Measurements from ENCODE around the gene RAMP1. TPM values are rescaled to one million over a fixed set of nuclear protein-coding genes. Genes with fewer than 3 reads are reported as not detected.

The RAMP1 gene
- total RNA-seq, 1 donor from 2014 or later = 9.1 TPM

DNA sequence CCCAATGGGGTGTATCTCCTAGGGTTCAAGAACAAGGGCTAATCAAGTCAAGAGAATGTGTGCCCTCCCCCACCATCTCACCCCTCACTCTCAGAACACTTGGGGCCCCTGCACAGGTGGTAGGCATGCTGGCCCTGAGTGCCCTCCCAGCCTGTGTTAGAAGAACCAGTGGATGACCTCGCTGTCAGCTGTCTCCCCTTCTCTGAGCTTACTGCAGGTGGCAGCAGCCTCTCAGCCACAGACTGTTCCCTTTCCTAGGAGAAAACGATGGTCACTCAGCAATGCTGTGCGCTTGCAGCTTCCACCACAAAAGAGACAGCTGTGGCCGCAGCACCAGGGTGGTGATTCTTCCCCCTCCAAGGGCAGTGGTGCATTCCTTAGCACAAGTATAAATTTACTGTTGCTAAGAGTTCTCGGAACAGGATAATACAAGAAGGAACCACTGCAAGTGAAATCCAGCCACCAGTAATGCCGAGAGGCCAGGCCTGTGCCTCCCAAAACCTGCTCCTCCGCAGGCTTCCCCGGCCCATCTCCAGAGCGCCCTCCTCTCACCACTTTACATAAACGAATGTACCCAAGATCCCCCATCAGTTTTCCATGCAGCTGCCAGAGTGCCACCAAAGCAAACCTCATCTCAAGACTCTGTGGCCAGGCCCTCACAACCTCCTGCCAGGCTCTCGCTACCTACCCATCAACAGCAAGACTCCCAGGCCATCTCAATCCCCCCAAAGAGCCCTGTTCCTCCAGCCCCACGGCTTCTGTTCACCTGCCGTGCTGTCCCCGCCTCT lies 935 bp upstream of the RAMP1 start:
- peaks cover 11% of the 10 kb centered on the region for H3K4me1 Mint-ChIP-seq (ENCODE audit: low read depth, unreplicated experiment)
- peak overlapping the region; percentile 81 for H3K4me3 Mint-ChIP-seq (ENCODE audit: unreplicated experiment)
- FAIRE-seq = peak; percentile 98
- peaks cover 8% of the 10 kb centered on the region for H3K4me1 ChIP-seq (ENCODE audit: insufficient read depth, low read length)
- no peak overlapping the region for H3K4me3 ChIP-seq (ENCODE audit: insufficient read depth, low read depth, low read length)
- H4K20me1 ChIP-seq (ENCODE audit: insufficient read depth, low read length) = no peaks in the 10 kb centered on the region
- H3K27me3 ChIP-seq (ENCODE audit: insufficient read depth, low read length) = peaks cover 4% of the 10 kb centered on the region
- H3K4me2 ChIP-seq (ENCODE audit: low read length) = peak overlapping the region; percentile 87
- peak overlapping the region; percentile 49 for H2AFZ ChIP-seq (ENCODE audit: low read depth, low read length)
- no peaks in the 10 kb centered on the region for H3K36me3 Mint-ChIP-seq (ENCODE audit: low read depth, unreplicated experiment)
- no peaks in the 10 kb centered on the region for H3K79me2 ChIP-seq (ENCODE audit: insufficient read depth, low read length)
- H3K27me3 Mint-ChIP-seq (ENCODE audit: low read depth, unreplicated experiment) = peaks cover 30% of the 10 kb centered on the region
- no peaks in the 10 kb centered on the region for H3K9me3 ChIP-seq (ENCODE audit: insufficient read depth, low read depth, low read length)
- H3K27ac ChIP-seq (ENCODE audit: low read depth, low read length) = no peak overlapping the region
- no peak overlapping the region for H3K9ac ChIP-seq (ENCODE audit: low read length)
- H3K36me3 ChIP-seq (ENCODE audit: insufficient read depth, low read length) = no peaks in the 10 kb centered on the region
- H3K27ac Mint-ChIP-seq (ENCODE audit: unreplicated experiment) = peak overlapping the region; percentile 90
- DNase-seq (ENCODE audit: low read depth) = peak; percentile 80
- TF ChIP-seq EZH2 (IDR thresholded peaks at IDR 0.05; ENCODE audit: insufficient read depth, low read length) = no peak
- TF ChIP-seq, protein P1, sequence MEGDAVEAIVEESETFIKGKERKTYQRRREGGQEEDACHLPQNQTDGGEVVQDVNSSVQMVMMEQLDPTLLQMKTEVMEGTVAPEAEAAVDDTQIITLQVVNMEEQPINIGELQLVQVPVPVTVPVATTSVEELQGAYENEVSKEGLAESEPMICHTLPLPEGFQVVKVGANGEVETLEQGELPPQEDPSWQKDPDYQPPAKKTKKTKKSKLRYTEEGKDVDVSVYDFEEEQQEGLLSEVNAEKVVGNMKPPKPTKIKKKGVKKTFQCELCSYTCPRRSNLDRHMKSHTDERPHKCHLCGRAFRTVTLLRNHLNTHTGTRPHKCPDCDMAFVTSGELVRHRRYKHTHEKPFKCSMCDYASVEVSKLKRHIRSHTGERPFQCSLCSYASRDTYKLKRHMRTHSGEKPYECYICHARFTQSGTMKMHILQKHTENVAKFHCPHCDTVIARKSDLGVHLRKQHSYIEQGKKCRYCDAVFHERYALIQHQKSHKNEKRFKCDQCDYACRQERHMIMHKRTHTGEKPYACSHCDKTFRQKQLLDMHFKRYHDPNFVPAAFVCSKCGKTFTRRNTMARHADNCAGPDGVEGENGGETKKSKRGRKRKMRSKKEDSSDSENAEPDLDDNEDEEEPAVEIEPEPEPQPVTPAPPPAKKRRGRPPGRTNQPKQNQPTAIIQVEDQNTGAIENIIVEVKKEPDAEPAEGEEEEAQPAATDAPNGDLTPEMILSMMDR (IDR thresholded peaks at IDR 0.05; ENCODE audit: insufficient read depth, low read depth, low read length) = peak; percentile 81
- H3K9me3 Mint-ChIP-seq (ENCODE audit: unreplicated experiment) = no peaks in the 10 kb centered on the region

GRCh38 chr2:237859082-237859433 lies 365 bp upstream of the RAMP1 start:
- Histone ChIP-seq H3K4me3 (ENCODE audit: insufficient read depth, low read depth, low read length) (no peak overlapping the region), H3K9ac (ENCODE audit: low read length) (no peak overlapping the region), H3K27ac (ENCODE audit: low read depth, low read length) (no peak overlapping the region), H3K4me1 (ENCODE audit: insufficient read depth, low read length) (peaks cover 9% of the 10 kb centered on the region), H3K79me2 (ENCODE audit: insufficient read depth, low read length) (no peaks in the 10 kb centered on the region), H4K20me1 (ENCODE audit: insufficient read depth, low read length) (no peaks in the 10 kb centered on the region), H3K36me3 (ENCODE audit: insufficient read depth, low read length) (no peaks in the 10 kb centered on the region), H3K27me3 (ENCODE audit: insufficient read depth, low read length) (peaks cover 4% of the 10 kb centered on the region), H2AFZ (ENCODE audit: low read depth, low read length) (peak overlapping the region; percentile 49), H3K9me3 (ENCODE audit: insufficient read depth, low read depth, low read length) (no peaks in the 10 kb centered on the region), H3K4me2 (ENCODE audit: low read length) (peak overlapping the region; percentile 87)
- H3K36me3 Mint-ChIP-seq (ENCODE audit: low read depth, unreplicated experiment) = no peaks in the 10 kb centered on the region
- no peaks in the 10 kb centered on the region for H3K9me3 Mint-ChIP-seq (ENCODE audit: unreplicated experiment)
- H3K27me3 Mint-ChIP-seq (ENCODE audit: low read depth, unreplicated experiment) = peaks cover 30% of the 10 kb centered on the region
- DNase-seq (ENCODE audit: low read depth) (no peak), FAIRE-seq (no peak)
- H3K27ac Mint-ChIP-seq (ENCODE audit: unreplicated experiment) = peak overlapping the region; percentile 90
- H3K4me1 Mint-ChIP-seq (ENCODE audit: low read depth, unreplicated experiment) = peaks cover 14% of the 10 kb centered on the region
- TF ChIP-seq, protein P1 (IDR thresholded peaks at IDR 0.05; ENCODE audit: insufficient read depth, low read depth, low read length) = no peak
- no peak for TF ChIP-seq EZH2 (IDR thresholded peaks at IDR 0.05; ENCODE audit: insufficient read depth, low read length)
- H3K4me3 Mint-ChIP-seq (ENCODE audit: unreplicated experiment) = peak overlapping the region; percentile 81
